H1 (cell line): ENCODE data around the gene CAST. TPM values are rescaled to one million over a fixed set of nuclear protein-coding genes. Genes with fewer than 3 reads are reported as not detected.

Experiments used
- CTCF ChIA-PET: fragments of 300-600 bp; sonication (Branson Sonifier 250); formaldehyde crosslinking; loops from one replicate; lab custom pipeline; 2021; ENCODE audit not compliant: partially characterized antibody; lab: Charles Lee
- POLR2A ChIA-PET: fragments of 300-600 bp; sonication (Branson Sonifier 250); formaldehyde crosslinking; loops from one replicate; lab custom pipeline; 2021; ENCODE audit warnings: inconsistent platforms; ENCODE audit not compliant: partially characterized antibody; lab: Charles Lee
- DNase-seq, 2 experiments: peaks; one replicate each; pipeline versions ENCODE4 v3.0.0 to v3.0.0-alpha.2; 2010 to 2022; ENCODE audit warnings: low spot score in 2 of 2, low read depth in 1 of 2, mixed read lengths in 1 of 2
- FAIRE-seq: peaks from 2 replicates; lab custom pipeline; 2011; peaks lifted over from hg19 to GRCh38; lab: Jason Lieb, UNC
- H2AFZ ChIP-seq: 2 replicates; pipeline ENCODE4 v1.8.1; 2012; ENCODE audit warnings: low read length, inconsistent platforms
- H2AK5ac ChIP-seq: 2 replicates; pipeline ENCODE4 v1.6.1; 2013; ENCODE audit warnings: low read depth, low read length
- H2BK120ac ChIP-seq: replicated peaks from 2 replicates; pipeline ENCODE3; 2013; ENCODE audit warnings: low read depth, low read length, inconsistent platforms
- H2BK12ac ChIP-seq: 2 replicates; pipeline ENCODE4 v1.6.1; 2013; ENCODE audit warnings: low read depth, low read length
- H2BK15ac ChIP-seq: 2 replicates; pipeline ENCODE4 v1.6.1; 2013; ENCODE audit warnings: low read length
- H2BK20ac ChIP-seq: 2 replicates; pipeline ENCODE4 v1.6.1; 2013; ENCODE audit warnings: low read length
- H2BK5ac ChIP-seq: 2 replicates; pipeline ENCODE4 v1.6.1; 2013; ENCODE audit warnings: low read depth, low read length
- H3K14ac ChIP-seq: 2 replicates; pipeline ENCODE4 v1.6.1; 2013; ENCODE audit warnings: inconsistent platforms; ENCODE audit not compliant: insufficient read length
- H3K18ac ChIP-seq: 2 replicates; pipeline ENCODE4 v1.6.1; 2013; ENCODE audit warnings: low read length; ENCODE audit errors: extremely low read depth
- H3K23ac ChIP-seq: 2 replicates; pipeline ENCODE4 v1.6.1; 2013; ENCODE audit warnings: inconsistent platforms; ENCODE audit not compliant: insufficient read length
- H3K23me2 ChIP-seq: 2 replicates; pipeline ENCODE4 v1.6.1; 2013; ENCODE audit warnings: low read depth, low read length
- H3K27ac ChIP-seq: 2 replicates; pipeline ENCODE4 v1.6.1; 2011; ENCODE audit warnings: low read depth, low read length, inconsistent platforms
- H3K27me3 ChIP-seq, 4 experiments: replicated peaks in 1 of 4; 1 replicate in 1 of 4; 2 replicates in 3 of 4; pipeline versions ENCODE4 v1.6.1 to v1.8.1; 2011 to 2013; ENCODE audit warnings: low read length in 3 of 4, mild to moderate bottlenecking in 3 of 4, inconsistent platforms in 2 of 4, mixed read lengths in 2 of 4, moderate library complexity in 1 of 4; ENCODE audit not compliant: control insufficient read depth in 3 of 4, insufficient read depth in 3 of 4; ENCODE audit errors: extremely low read depth in 1 of 4
- H3K36me3 ChIP-seq, 4 experiments: 2 replicates each; pipeline versions ENCODE4 v1.6.1 to v1.8.1; 2011 to 2013; ENCODE audit warnings: mild to moderate bottlenecking in 4 of 4, low read length in 3 of 4, moderate library complexity in 2 of 4, control low read depth in 1 of 4, inconsistent platforms in 1 of 4; ENCODE audit not compliant: insufficient read depth in 4 of 4, control insufficient read depth in 2 of 4
- H3K4ac ChIP-seq: replicated peaks from 2 replicates; pipeline ENCODE3; 2013; ENCODE audit warnings: low read length, low read depth, mixed read lengths, inconsistent platforms; ENCODE audit not compliant: insufficient read length
- H3K4me1 ChIP-seq, 4 experiments: replicated peaks in 1 of 4; 1 replicate in 1 of 4; 2 replicates in 3 of 4; pipeline versions ENCODE4 v1.6.1 to v1.8.1; 2011 to 2013; ENCODE audit warnings: low read length in 3 of 4, inconsistent platforms in 2 of 4, mixed read lengths in 1 of 4; ENCODE audit not compliant: insufficient read depth in 4 of 4, control insufficient read depth in 3 of 4
- H3K4me2 ChIP-seq, 2 experiments: 2 replicates each; pipeline versions ENCODE4 v1.6.1 to v1.8.1; 2011 to 2013; ENCODE audit warnings: low read depth in 2 of 2, low read length in 2 of 2, control low read depth in 1 of 2, inconsistent platforms in 1 of 2, mild to moderate bottlenecking in 1 of 2; ENCODE audit not compliant: insufficient read depth in 1 of 2
- H3K4me3 ChIP-seq, 4 experiments: fragments of 200-600, 300-600 bp in 1 of 4; sonication (generic), shearing (Covaris generic), sonication (Bioruptor Twin) in 1 of 4; 2 replicates each; pipeline versions ENCODE4 v1.5.1 to v1.8.1; 2011 to 2016; ENCODE audit warnings: low read length in 4 of 4, low read depth in 3 of 4, control low read depth in 2 of 4, inconsistent platforms in 2 of 4, mild to moderate bottlenecking in 2 of 4, mixed read lengths in 1 of 4, moderate library complexity in 1 of 4; ENCODE audit not compliant: insufficient read depth in 2 of 4; ENCODE audit errors: extremely low read depth in 1 of 4
- H3K56ac ChIP-seq: replicated peaks from 2 replicates; pipeline ENCODE3; 2013; ENCODE audit warnings: low read depth, mild to moderate bottlenecking, mixed read lengths, low read length, inconsistent platforms; ENCODE audit not compliant: insufficient read length
- H3K79me1 ChIP-seq: 2 replicates; pipeline ENCODE4 v1.6.1; 2013; ENCODE audit warnings: low read depth, low read length, control low read depth
- H3K79me2 ChIP-seq, 2 experiments: 2 replicates each; pipeline versions ENCODE4 v1.6.1 to v1.8.1; 2012 to 2013; ENCODE audit warnings: low read length in 2 of 2, mild to moderate bottlenecking in 2 of 2, inconsistent platforms in 1 of 2; ENCODE audit not compliant: insufficient read depth in 2 of 2, control insufficient read depth in 1 of 2
- H3K9ac ChIP-seq, 4 experiments: replicated peaks in 1 of 4; 1 replicate in 1 of 4; 2 replicates in 3 of 4; pipeline versions ENCODE4 v1.6.1 to v1.8.1; 2011 to 2013; ENCODE audit warnings: low read depth in 3 of 4, low read length in 3 of 4, control low read depth in 2 of 4, mild to moderate bottlenecking in 2 of 4, moderate library complexity in 2 of 4, inconsistent platforms in 1 of 4; ENCODE audit errors: extremely low read depth in 1 of 4
- H3K9me3 ChIP-seq, 2 experiments: 2 replicates each; pipeline versions ENCODE4 v1.6.1 to v1.8.1; 2012 to 2013; ENCODE audit warnings: mild to moderate bottlenecking in 2 of 2, moderate library complexity in 2 of 2, control low read depth in 1 of 2, inconsistent platforms in 1 of 2, low read depth in 1 of 2, low read length in 1 of 2, mixed read lengths in 1 of 2; ENCODE audit not compliant: insufficient read depth in 2 of 2
- H4K20me1 ChIP-seq, 2 experiments: replicated peaks in 1 of 2; 2 replicates each; pipeline versions ENCODE3 to v1.8.1; 2011 to 2013; ENCODE audit warnings: inconsistent platforms in 2 of 2, low read length in 2 of 2, mild to moderate bottlenecking in 1 of 2; ENCODE audit not compliant: insufficient read depth in 2 of 2, control insufficient read depth in 1 of 2
- H4K5ac ChIP-seq: 2 replicates; pipeline ENCODE4 v1.6.1; 2013; ENCODE audit warnings: low read length, low read depth, mixed read lengths, inconsistent platforms; ENCODE audit not compliant: insufficient read length
- H4K8ac ChIP-seq: 2 replicates; pipeline ENCODE4 v1.8.0; 2013; ENCODE audit warnings: mild to moderate bottlenecking, moderate library complexity, low read length, inconsistent platforms; ENCODE audit not compliant: insufficient read depth; ENCODE audit errors: extremely low read depth
- H4K91ac ChIP-seq: replicated peaks from 2 replicates; pipeline ENCODE3; 2013; ENCODE audit warnings: low read length, mixed read lengths, inconsistent platforms; ENCODE audit not compliant: insufficient read length
- BRCA1 ChIP-seq: IDR thresholded peaks from 2 replicates; pipeline ENCODE4 v1.6.1; 2012; ENCODE audit warnings: low read depth, low read length, improper control_type of control experiment
- CHD1 ChIP-seq: IDR thresholded peaks from 2 replicates; pipeline ENCODE4 v1.6.1; 2012; ENCODE audit warnings: low read depth, low read length, improper control_type of control experiment
- FOSL1 ChIP-seq: IDR thresholded peaks from 2 replicates; pipeline ENCODE4 v1.6.1; 2011; ENCODE audit warnings: mild to moderate bottlenecking, low read depth, low read length, moderate library complexity; ENCODE audit not compliant: insufficient read depth
- MAX ChIP-seq: IDR thresholded peaks from 2 replicates; pipeline ENCODE4 v1.6.1; 2012; ENCODE audit warnings: inconsistent platforms
- NANOG ChIP-seq: IDR thresholded peaks from 2 replicates; pipeline ENCODE4 v1.6.1; 2011; ENCODE audit warnings: low read length, low read depth, mild to moderate bottlenecking, inconsistent platforms; ENCODE audit not compliant: insufficient read depth, poor library complexity, severe bottlenecking
- SUZ12 ChIP-seq: fragments of 200-600 bp; sonication (generic); IDR thresholded peaks from 2 replicates; pipeline ENCODE4 v1.6.1; 2012; ENCODE audit warnings: mild to moderate bottlenecking, inconsistent platforms, low read length, moderate library complexity, mixed read lengths
- TAF7 ChIP-seq: optimal IDR thresholded peaks from 2 replicates; pipeline ENCODE3; 2011; ENCODE audit warnings: low read depth, mild to moderate bottlenecking, inconsistent platforms, low read length, moderate library complexity, borderline replicate concordance
- TBP ChIP-seq: IDR thresholded peaks from 2 replicates; pipeline ENCODE4 v1.6.1; 2011; ENCODE audit warnings: low read depth, low read length, improper control_type of control experiment
- WGBS, 2 experiments: shearing (Covaris generic) in 1 of 2; methylation state at CpG; one replicate each; pipeline versions ENCODE4 v1.1.6 to v1.1.7; 2013 to 2015; ENCODE audit warnings: low lambda C conversion rate in 2 of 2, mixed read lengths in 2 of 2, inconsistent platforms in 1 of 2, low coverage in 1 of 2, missing lambda C conversion rate in 1 of 2; ENCODE audit not compliant: insufficient replicate concordance in 2 of 2, insufficient coverage in 1 of 2, insufficient read length in 1 of 2; ENCODE audit errors: extremely low coverage in 1 of 2, missing lambda C conversion rate in 1 of 2; 5-methylcytosine and 5-hydroxymethylcytosine counted together
- polyA plus RNA-seq, 7 experiments: library from polyadenylated mRNA; depleted of rRNA in 3 of 7; stranded (reverse) in 5 of 7; unstranded in 2 of 7; fragments of >200 nt in 5 of 7; fragments of 200-250 nt in 2 of 7; gene quantifications; 1 replicate in 5 of 7; 2 replicates in 1 of 7; 4 replicates in 1 of 7; pipeline versions ENCODE4 v1.2.1 to v1.2.3, GENCODE V29; 2011 to 2013; ENCODE audit warnings: missing spikeins in 2 of 7, mixed read lengths in 2 of 7
- total RNA-seq: library from RNA; stranded (reverse); fragmentation: NEBNext Ultra II Directional; extraction: Animal tissue kit (Norgen Biotek cat#: 25700); gene quantifications from 2 replicates; pipeline ENCODE4 v1.2.1, GENCODE V29; 2021
- TF ChIP-seq, protein P1 (sequence below), 3 experiments: IDR thresholded peaks; 1 replicate in 2 of 3; 2 replicates in 1 of 3; pipeline versions ENCODE4 v1.5.1 to v1.6.1; 2011; ENCODE audit warnings: low read length in 3 of 3, mild to moderate bottlenecking in 3 of 3, inconsistent platforms in 2 of 3, low read depth in 1 of 3, moderate library complexity in 1 of 3; ENCODE audit not compliant: insufficient read depth in 1 of 3; ENCODE audit errors: control extremely low read depth in 1 of 3

Gene CAST
- total and polyA plus RNA-seq, 2 of the 8 experiments (the other 6 are each of a cell fraction or from before 2014, with no cell fraction given), result 9.0 to 48.2 TPM

- Histone ChIP-seq H4K8ac (no peak overlapping the region), H3K4me3 (no peak overlapping the region), H3K4ac (no peak overlapping the region), H2AFZ (no peak overlapping the region), H3K79me2 (no peaks in the 10 kb centered on the region), H2BK12ac (no peak overlapping the region), H4K20me1 (no peaks in the 10 kb centered on the region), H3K4me1 (no peaks in the 10 kb centered on the region), H3K27ac (no peak overlapping the region), H3K27me3 (no peaks in the 10 kb centered on the region), H3K79me1 (no peaks in the 10 kb centered on the region), H3K9me3 (no peaks in the 10 kb centered on the region), H3K23ac (no peak overlapping the region), H3K14ac (no peak overlapping the region), H3K56ac (no peak overlapping the region), H3K4me2 (no peak overlapping the region), H2BK120ac (no peak overlapping the region), H3K23me2 (no peaks in the 10 kb centered on the region), H2BK15ac (no peak overlapping the region), H2BK5ac (no peak overlapping the region), H2BK20ac (no peak overlapping the region), H3K9ac (no peak overlapping the region), H2AK5ac (no peak overlapping the region), H4K91ac (no peak overlapping the region), H4K5ac (no peak overlapping the region), H3K18ac (no peak overlapping the region), H3K36me3 (no peaks in the 10 kb centered on the region)
- FAIRE-seq, result no peak
- ChIA-PET POLR2A (interaction anchor here (1.5 kb wide), 1 partner anchor 18 kb away, joined by 3 read pairs; no protein-coding TSS in a partner anchor), CTCF (interaction anchor here (0.8 to 2.7 kb wide), 4 partner anchors 11 to 107 kb away, joined by 3 to 8 read pairs (median 4); no protein-coding TSS in a partner anchor)
- no peak for DNase-seq
- 63% methylated on average over 3 of the region's 3 CpGs; no CpG with 5 or more reads in 1 of the 2 experiments for WGBS, 2 experiments
- TF ChIP-seq CHD1 (no peak), NANOG (no peak), SUZ12 (no peak), FOSL1 (no peak), BRCA1 (no peak), TAF7 (no peak), MAX (no peak), TBP (no peak)
- TF ChIP-seq, protein P1, sequence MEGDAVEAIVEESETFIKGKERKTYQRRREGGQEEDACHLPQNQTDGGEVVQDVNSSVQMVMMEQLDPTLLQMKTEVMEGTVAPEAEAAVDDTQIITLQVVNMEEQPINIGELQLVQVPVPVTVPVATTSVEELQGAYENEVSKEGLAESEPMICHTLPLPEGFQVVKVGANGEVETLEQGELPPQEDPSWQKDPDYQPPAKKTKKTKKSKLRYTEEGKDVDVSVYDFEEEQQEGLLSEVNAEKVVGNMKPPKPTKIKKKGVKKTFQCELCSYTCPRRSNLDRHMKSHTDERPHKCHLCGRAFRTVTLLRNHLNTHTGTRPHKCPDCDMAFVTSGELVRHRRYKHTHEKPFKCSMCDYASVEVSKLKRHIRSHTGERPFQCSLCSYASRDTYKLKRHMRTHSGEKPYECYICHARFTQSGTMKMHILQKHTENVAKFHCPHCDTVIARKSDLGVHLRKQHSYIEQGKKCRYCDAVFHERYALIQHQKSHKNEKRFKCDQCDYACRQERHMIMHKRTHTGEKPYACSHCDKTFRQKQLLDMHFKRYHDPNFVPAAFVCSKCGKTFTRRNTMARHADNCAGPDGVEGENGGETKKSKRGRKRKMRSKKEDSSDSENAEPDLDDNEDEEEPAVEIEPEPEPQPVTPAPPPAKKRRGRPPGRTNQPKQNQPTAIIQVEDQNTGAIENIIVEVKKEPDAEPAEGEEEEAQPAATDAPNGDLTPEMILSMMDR (IDR thresholded peaks at IDR 0.05; ENCODE audit: control extremely low read depth in 1 of 3, insufficient read depth in 1 of 3, low read depth in 1 of 3, low read length in 3 of 3), result no peak
Observed at GRCh38 chr5:96709152-96709821, 47.1 kb downstream of the CAST start.
